ENCODE measurements around the gene GORAB.

GORAB gene

DNA sequence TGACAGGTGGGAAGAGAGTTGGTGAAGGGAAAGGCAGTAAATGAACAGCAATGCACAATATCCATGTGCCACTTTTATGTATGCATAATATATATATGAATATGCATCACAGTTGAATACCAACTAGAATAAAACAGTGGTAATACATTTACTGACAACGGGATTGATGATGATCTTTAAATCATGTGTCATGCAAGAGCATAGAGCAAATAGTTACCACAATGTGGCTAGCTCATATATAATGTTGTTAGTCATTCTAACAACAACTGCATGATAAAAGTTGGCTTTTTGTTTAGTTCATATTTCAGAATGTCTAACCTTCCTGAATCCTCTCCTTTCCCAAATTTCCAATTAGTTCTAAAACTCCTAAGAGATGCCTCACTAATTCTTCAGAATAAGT lies 46.4 kb downstream of the GORAB start:
- Mint-ChIP-seq H3K4me3 (no peak overlapping the region), H3K9me3 (peaks cover 3% of the 10 kb centered on the region), H3K36me3 (ENCODE audit: low read depth) (no peaks in the 10 kb centered on the region), H3K27ac (no peak overlapping the region), H3K27me3 (ENCODE audit: low read depth, poor library complexity) (no peaks in the 10 kb centered on the region), H3K4me1 (peaks cover 5% of the 10 kb centered on the region)
- DNase-seq = no peak
- TF ChIP-seq, protein P1, sequence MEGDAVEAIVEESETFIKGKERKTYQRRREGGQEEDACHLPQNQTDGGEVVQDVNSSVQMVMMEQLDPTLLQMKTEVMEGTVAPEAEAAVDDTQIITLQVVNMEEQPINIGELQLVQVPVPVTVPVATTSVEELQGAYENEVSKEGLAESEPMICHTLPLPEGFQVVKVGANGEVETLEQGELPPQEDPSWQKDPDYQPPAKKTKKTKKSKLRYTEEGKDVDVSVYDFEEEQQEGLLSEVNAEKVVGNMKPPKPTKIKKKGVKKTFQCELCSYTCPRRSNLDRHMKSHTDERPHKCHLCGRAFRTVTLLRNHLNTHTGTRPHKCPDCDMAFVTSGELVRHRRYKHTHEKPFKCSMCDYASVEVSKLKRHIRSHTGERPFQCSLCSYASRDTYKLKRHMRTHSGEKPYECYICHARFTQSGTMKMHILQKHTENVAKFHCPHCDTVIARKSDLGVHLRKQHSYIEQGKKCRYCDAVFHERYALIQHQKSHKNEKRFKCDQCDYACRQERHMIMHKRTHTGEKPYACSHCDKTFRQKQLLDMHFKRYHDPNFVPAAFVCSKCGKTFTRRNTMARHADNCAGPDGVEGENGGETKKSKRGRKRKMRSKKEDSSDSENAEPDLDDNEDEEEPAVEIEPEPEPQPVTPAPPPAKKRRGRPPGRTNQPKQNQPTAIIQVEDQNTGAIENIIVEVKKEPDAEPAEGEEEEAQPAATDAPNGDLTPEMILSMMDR (IDR thresholded peaks at IDR 0.05) = no peak

DNA sequence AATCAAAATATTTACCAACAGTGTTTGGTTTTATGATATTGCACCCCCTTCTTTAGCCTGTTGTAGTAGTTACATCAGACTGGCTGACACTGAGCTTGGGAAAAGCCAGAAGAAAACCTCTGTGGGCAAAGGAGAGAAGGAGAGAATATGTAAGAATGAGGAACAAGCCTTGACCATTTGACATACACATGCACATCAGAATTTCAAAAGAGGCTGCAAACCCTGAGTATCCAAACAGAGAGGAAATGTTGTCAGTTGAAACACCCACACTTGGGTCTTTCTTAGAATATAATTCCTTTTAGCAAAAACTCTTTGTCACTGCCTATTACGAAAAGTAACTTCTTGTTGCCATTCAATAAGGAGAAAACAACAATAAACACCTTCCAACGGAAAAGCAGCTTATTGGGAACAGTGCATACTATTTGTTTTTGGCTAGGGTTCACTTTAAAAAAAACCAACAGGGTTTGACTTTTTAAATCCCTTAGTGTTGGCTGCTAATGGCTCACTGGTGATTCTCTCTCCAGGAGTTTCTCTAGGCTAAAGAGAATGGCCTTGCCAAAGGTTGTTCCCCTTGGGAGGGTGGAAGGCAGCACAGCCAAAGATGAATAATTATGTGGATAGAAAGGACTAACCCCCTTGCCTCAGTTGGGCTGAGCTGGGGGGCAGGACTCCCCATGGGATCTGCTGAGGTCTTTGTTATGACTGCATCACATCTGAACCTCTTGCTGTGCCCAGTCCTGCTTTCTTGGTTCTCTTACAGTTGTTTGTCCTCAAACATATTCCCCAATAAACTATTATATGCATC lies 48.9 kb downstream of the GORAB start:
- no peak for DNase-seq
- H3K27ac Mint-ChIP-seq = no peak overlapping the region
- no peaks in the 10 kb centered on the region for H3K9me3 Mint-ChIP-seq
- no peaks in the 10 kb centered on the region for H3K27me3 Mint-ChIP-seq (ENCODE audit: low read depth, poor library complexity)
- TF ChIP-seq, protein P1 (IDR thresholded peaks at IDR 0.05) = no peak
- H3K4me1 Mint-ChIP-seq = peaks cover 8% of the 10 kb centered on the region
- no peaks in the 10 kb centered on the region for H3K36me3 Mint-ChIP-seq (ENCODE audit: low read depth)
- no peak overlapping the region for H3K4me3 Mint-ChIP-seq

DNA sequence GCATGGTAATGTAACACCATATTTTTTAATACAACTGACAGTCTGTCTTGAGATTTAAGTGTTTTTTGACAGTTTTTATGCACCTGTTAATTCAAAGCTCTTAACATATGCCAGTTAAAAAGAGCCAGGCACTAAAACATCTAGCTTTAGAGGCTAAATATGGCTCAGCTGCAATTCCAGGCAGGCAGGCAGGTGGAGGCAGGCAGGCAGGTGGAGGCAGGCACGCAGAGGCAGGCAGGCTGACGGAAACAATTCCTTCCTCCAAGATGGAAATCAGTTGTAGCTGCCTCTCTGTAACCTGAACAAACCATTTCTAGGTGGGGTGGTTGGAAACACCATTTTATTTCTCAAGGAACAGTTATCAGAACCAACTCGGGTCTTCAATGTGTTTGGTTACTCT lies 51.2 kb downstream of the GORAB start:
- no peaks in the 10 kb centered on the region for H3K9me3 Mint-ChIP-seq
- no peak overlapping the region for H3K4me3 Mint-ChIP-seq
- no peaks in the 10 kb centered on the region for H3K27me3 Mint-ChIP-seq (ENCODE audit: low read depth, poor library complexity)
- H3K36me3 Mint-ChIP-seq (ENCODE audit: low read depth) = no peaks in the 10 kb centered on the region
- TF ChIP-seq, protein P1 (IDR thresholded peaks at IDR 0.05) = no peak
- peaks cover 23% of the 10 kb centered on the region for H3K4me1 Mint-ChIP-seq
- no peak for DNase-seq
- no peak overlapping the region for H3K27ac Mint-ChIP-seq

DNA sequence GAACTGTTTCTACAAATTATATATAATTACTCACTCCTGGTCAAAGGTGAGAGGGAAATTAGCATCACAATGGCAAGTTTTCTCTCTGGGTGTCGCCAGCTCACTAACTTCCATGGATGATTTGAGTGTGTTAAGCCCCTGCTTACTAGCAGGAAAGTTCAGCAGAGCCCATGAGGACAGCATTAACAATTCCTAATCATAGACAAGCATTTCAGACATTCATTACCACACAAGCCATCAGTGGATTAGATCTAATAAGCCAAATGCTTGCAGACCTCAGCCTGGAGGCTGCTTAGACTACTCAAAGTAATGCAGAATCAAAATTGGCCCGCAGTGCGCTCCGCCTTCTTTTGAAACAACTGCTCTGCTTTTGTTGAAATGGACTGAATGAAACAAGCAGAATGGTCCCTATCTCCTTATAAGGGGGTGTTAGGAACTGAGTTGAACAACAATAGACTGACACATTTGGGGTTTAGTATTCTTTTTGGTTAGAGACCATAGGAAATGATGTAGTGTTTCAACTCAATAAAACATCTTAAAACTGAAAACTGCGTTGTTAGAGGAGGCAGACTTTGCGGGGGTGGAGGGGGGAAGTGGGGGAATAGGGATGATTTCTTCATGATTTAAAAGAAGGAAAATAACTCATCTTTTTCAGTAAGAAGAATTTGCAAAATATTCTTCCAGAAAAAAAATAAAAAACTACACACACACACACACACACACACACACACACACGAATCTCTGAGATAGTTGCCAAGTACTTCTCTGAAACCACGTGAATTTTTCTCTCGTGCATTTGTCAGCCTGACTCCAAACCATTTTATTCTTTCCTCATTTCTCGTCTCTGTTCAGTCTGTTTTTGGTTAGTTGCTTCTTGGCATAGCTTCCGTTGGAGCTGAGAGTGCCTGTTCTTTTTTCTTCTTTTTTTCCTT lies 54.6 kb downstream of the GORAB start:
- Mint-ChIP-seq H3K27me3 (ENCODE audit: low read depth, poor library complexity) (peaks cover 5% of the 10 kb centered on the region), H3K4me1 (peaks cover 31% of the 10 kb centered on the region), H3K36me3 (ENCODE audit: low read depth) (no peaks in the 10 kb centered on the region), H3K27ac (no peak overlapping the region), H3K9me3 (no peaks in the 10 kb centered on the region), H3K4me3 (no peak overlapping the region)
- TF ChIP-seq, protein P1 (IDR thresholded peaks at IDR 0.05) = no peak
- no peak for DNase-seq

DNA sequence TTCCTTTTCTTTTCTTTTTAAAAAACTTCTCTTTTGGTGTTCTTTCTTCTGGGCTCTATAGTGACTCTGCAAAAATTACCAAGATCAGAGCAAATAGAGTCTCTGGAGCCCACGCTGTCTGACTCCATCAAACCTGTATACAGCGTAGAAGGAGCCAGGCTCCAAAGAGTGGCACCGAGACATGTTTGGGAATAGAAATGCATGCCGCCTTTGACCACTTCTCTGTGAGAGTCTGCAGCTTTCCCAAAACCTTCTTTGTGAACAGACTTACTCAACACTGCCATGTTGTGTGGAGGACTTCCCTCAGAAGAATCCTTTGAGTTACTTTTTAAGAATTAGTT lies 55.3 kb downstream of the GORAB start:
- Mint-ChIP-seq H3K27ac (no peak overlapping the region), H3K27me3 (ENCODE audit: low read depth, poor library complexity) (peaks cover 7% of the 10 kb centered on the region), H3K4me3 (no peak overlapping the region), H3K36me3 (ENCODE audit: low read depth) (no peaks in the 10 kb centered on the region), H3K4me1 (peaks cover 38% of the 10 kb centered on the region), H3K9me3 (no peaks in the 10 kb centered on the region)
- TF ChIP-seq, protein P1 (IDR thresholded peaks at IDR 0.05) = no peak
- no peak for DNase-seq
